Activated B cell treated with CpG ODN at 0.5 μM for 24 hours (primary cell): ENCODE results near the gene MROH2A. TPM values are rescaled to one million over a fixed set of nuclear protein-coding genes. Genes with fewer than 3 reads are reported as not detected.

Experiments
- ATAC-seq: fragments of 200-7000 bp; cut with Tn5 transposase; one replicate; pipeline ENCODE4 v1.10.0; 2021; ENCODE audit warnings: low read depth, mild to moderate bottlenecking, moderate library complexity
- CTCF ChIA-PET: fragments of 350-600 bp; sonication (Branson Sonifier 250); formaldehyde crosslinking; loops from one replicate; lab custom pipeline; 2021; ENCODE audit warnings: antibody characterized with exemption; lab: Charles Lee
- POLR2A ChIA-PET: fragments of 350-600 bp; sonication (Branson Sonifier 250); formaldehyde crosslinking; loops from one replicate; lab custom pipeline; 2021; ENCODE audit warnings: antibody characterized with exemption; lab: Charles Lee
- DNase-seq: peaks from one replicate; pipeline ENCODE4 v3.0.0; 2022
- H3K27ac Mint-ChIP-seq: one replicate; pipeline ENCODE4 v1.8.0; 2020; ENCODE audit warnings: mixed read lengths
- H3K27me3 Mint-ChIP-seq: one replicate; pipeline ENCODE4 v1.8.0; 2021; ENCODE audit warnings: mixed read lengths
- H3K36me3 Mint-ChIP-seq: one replicate; pipeline ENCODE4 v1.8.0; 2021; ENCODE audit warnings: low read depth, mixed read lengths
- H3K4me1 Mint-ChIP-seq: one replicate; pipeline ENCODE4 v1.8.0; 2021; ENCODE audit warnings: mixed read lengths
- H3K4me3 Mint-ChIP-seq: one replicate; pipeline ENCODE4 v1.8.0; 2020; ENCODE audit warnings: mild to moderate bottlenecking, mixed read lengths
- H3K9me3 Mint-ChIP-seq: one replicate; pipeline ENCODE4 v1.8.0; 2020; ENCODE audit warnings: mixed read lengths
- intact Hi-C: fragments of 100-400 bp; cut with micrococcal nuclease; formaldehyde crosslinking; loops from one replicate; pipeline ENCODE4 v1.15.1; 2024
- total RNA-seq: library from RNA; stranded (reverse); gene quantifications from 2 replicates; pipeline ENCODE4 v1.2.3, GENCODE V29; 2022
- TF ChIP-seq, protein P1 (sequence below): fragments of 200-600 bp; IDR thresholded peaks from one replicate; pipeline ENCODE4 v1.8.0; 2022; ENCODE audit warnings: antibody characterized with exemption, mild to moderate bottlenecking

MROH2A gene
- total RNA-seq, 1 donor from 2014 or later, result not detected

DNA sequence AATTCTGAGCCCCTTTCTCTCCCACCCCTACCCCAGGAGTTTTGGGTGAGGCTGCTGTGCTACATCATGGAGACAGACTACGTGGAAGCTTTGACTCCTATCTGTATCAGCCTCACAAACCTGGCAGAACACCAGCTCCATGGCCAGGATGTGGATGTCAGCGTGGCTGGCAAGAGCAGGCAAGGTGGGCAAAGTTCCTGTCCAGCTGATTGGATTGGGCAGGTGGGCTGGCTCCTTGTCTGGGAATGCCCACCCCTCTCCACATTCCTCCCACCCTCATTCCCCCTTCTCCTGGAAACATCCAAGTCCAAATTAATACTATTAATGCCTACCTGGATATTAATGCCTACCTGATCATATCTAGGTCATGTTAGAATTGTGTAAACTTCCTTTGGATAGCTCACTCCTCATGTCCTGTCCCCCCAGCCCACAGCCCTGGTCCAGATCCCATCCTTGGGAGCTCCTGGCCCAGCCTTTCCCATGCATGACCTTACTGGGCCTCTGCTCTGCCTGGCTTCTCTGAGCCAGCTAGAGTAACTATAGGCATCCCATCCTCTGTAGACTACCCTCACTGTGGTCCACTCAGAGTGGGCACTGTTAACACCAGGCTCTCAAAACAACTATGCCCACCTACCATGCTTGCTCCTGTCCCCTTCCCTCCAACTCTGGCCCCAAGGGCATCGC lies 24.1 kb downstream of the MROH2A start:
- no peaks in the 10 kb centered on the region for H3K36me3 Mint-ChIP-seq
- ChIA-PET CTCF (no interaction called here), POLR2A (no interaction called here)
- TF ChIP-seq, protein P1, sequence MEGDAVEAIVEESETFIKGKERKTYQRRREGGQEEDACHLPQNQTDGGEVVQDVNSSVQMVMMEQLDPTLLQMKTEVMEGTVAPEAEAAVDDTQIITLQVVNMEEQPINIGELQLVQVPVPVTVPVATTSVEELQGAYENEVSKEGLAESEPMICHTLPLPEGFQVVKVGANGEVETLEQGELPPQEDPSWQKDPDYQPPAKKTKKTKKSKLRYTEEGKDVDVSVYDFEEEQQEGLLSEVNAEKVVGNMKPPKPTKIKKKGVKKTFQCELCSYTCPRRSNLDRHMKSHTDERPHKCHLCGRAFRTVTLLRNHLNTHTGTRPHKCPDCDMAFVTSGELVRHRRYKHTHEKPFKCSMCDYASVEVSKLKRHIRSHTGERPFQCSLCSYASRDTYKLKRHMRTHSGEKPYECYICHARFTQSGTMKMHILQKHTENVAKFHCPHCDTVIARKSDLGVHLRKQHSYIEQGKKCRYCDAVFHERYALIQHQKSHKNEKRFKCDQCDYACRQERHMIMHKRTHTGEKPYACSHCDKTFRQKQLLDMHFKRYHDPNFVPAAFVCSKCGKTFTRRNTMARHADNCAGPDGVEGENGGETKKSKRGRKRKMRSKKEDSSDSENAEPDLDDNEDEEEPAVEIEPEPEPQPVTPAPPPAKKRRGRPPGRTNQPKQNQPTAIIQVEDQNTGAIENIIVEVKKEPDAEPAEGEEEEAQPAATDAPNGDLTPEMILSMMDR, result no peak
- no peak overlapping the region for H3K27ac Mint-ChIP-seq
- no peaks in the 10 kb centered on the region for H3K4me1 Mint-ChIP-seq
- no peak overlapping the region for H3K4me3 Mint-ChIP-seq
- peaks cover 16% of the 10 kb centered on the region for H3K27me3 Mint-ChIP-seq
- ATAC-seq, result no peak
- intact Hi-C loops, result no loop called here
- H3K9me3 Mint-ChIP-seq, result peaks cover 2% of the 10 kb centered on the region
- DNase-seq, result no peak

DNA sequence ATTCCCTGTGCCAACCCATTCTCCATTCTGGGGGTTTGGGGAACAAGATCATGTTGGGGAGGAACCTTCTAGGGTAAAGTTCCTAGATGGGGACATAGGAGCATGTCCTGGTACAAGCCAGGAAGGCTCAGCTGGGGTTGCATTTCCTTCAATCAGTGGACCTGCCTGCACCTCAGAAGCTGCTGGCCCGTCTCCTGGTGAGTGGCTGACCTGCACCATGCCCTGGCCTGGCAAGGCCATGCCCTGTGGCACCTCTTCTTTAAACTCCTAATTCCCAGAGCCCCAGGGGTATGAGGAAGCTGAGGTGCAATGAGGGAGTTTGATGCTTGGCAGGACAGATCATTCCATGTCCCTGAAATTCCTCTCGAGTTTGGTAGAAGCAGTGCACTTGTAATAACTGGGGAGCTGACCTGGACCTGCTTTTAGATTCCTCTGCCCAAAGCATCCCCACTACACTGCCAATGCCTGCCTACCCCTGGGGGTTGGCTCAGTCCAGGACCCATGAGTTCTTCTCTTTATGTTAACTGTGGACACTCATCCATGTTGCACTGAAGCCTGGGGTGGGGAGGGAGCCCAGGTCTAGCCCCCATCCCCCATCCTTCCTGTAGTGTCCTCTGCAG lies 25.3 kb downstream of the MROH2A start:
- no peaks in the 10 kb centered on the region for H3K4me1 Mint-ChIP-seq
- H3K4me3 Mint-ChIP-seq, result no peak overlapping the region
- DNase-seq (no peak), ATAC-seq (no peak)
- intact Hi-C loops, result no loop called here
- H3K9me3 Mint-ChIP-seq, result peaks cover 2% of the 10 kb centered on the region
- CTCF ChIA-PET, result no interaction called here
- H3K27ac Mint-ChIP-seq, result no peak overlapping the region
- peaks cover 16% of the 10 kb centered on the region for H3K27me3 Mint-ChIP-seq
- no peaks in the 10 kb centered on the region for H3K36me3 Mint-ChIP-seq
- POLR2A ChIA-PET, result no interaction called here
- TF ChIP-seq, protein P1, result no peak

DNA sequence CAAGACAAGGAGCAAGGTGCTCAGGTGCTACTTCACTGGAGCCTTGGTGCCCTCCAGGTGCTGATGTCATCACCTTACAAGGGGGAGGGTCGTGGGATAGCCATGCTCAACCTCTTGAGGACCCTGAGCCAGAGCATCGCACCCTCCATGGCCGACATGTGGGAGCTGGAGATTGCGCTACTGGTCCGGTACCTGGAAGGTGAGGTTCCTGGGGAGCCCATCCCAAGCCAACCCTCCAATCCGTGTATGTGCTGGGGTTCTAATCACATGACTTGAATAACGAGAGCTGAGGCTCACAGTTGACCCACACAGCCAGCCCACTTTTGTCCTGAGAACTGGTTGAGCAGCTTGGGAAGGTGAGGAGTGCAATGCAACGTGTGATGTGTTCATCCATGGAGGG lies 25.9 kb downstream of the MROH2A start:
- Mint-ChIP-seq H3K9me3 (peaks cover 2% of the 10 kb centered on the region), H3K4me3 (no peak overlapping the region), H3K27ac (no peak overlapping the region), H3K36me3 (no peaks in the 10 kb centered on the region), H3K4me1 (no peaks in the 10 kb centered on the region), H3K27me3 (peaks cover 16% of the 10 kb centered on the region)
- intact Hi-C loops, result no loop called here
- CTCF ChIA-PET, result no interaction called here
- POLR2A ChIA-PET, result no interaction called here
- TF ChIP-seq, protein P1, result no peak
- no peak for ATAC-seq
- DNase-seq, result no peak

DNA sequence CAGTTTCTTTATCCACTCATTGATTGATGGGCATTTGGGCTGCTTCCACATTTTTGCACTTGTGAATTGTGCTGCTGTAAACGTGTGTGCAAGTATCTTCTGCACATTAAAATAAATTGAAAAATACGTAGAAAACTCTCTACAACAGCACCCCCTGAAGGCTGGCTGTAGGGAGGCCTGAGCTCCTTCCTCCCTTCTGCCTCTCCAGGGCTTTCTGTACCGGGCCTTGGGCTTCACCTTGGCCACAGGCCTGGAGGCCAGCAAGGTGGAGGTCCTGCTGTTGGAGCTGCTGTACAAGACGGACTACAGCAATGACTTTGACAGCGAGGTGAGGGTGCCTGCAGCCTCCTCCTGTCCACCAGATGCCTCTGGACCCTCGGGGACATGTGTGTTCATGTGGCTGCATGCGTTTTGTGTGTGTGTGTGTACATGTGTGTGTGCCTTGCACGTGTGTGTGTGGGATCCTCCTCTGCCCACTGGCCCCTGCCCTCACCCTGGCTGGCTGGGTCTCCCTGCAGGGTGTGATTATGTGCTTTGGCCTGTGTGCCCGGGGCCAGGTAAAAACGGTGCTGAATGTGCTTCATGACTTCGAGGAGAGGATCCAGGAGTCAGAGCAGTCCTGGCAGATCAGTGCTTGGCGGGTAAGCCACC lies 29.2 kb downstream of the MROH2A start:
- no peak overlapping the region for H3K4me3 Mint-ChIP-seq
- no peak for ATAC-seq
- ChIA-PET CTCF (no interaction called here), POLR2A (no interaction called here)
- TF ChIP-seq, protein P1, result no peak
- H3K4me1 Mint-ChIP-seq, result no peaks in the 10 kb centered on the region
- no peak overlapping the region for H3K27ac Mint-ChIP-seq
- peaks cover 17% of the 10 kb centered on the region for H3K27me3 Mint-ChIP-seq
- no peaks in the 10 kb centered on the region for H3K9me3 Mint-ChIP-seq
- intact Hi-C loops, result no loop called here
- no peaks in the 10 kb centered on the region for H3K36me3 Mint-ChIP-seq
- DNase-seq, result no peak
